Prostate gland (tissue), 2 donors: ENCODE measurements around the gene SIGLEC7.

ENCODE experiments used
- POLR2AphosphoS5 ChIP-seq: sonication (generic); formaldehyde crosslinking; IDR thresholded peaks from one replicate; pipeline ENCODE4 v1.6.1; 2017; ENCODE audit warnings: antibody characterized with exemption
- TF ChIP-seq, protein P1 (sequence below), 4 experiments: fragments of 200-600 bp in 2 of 4; fragments of 450-650 bp in 2 of 4; sonication (generic) in 2 of 4; IDR thresholded peaks; 1 replicate in 3 of 4; 2 replicates in 1 of 4; pipeline ENCODE4 v1.5.1; 2016 to 2019; ENCODE audit warnings: antibody characterized with exemption in 4 of 4, mild to moderate bottlenecking in 2 of 4, moderate library complexity in 2 of 4

- TF ChIP-seq, protein P1, sequence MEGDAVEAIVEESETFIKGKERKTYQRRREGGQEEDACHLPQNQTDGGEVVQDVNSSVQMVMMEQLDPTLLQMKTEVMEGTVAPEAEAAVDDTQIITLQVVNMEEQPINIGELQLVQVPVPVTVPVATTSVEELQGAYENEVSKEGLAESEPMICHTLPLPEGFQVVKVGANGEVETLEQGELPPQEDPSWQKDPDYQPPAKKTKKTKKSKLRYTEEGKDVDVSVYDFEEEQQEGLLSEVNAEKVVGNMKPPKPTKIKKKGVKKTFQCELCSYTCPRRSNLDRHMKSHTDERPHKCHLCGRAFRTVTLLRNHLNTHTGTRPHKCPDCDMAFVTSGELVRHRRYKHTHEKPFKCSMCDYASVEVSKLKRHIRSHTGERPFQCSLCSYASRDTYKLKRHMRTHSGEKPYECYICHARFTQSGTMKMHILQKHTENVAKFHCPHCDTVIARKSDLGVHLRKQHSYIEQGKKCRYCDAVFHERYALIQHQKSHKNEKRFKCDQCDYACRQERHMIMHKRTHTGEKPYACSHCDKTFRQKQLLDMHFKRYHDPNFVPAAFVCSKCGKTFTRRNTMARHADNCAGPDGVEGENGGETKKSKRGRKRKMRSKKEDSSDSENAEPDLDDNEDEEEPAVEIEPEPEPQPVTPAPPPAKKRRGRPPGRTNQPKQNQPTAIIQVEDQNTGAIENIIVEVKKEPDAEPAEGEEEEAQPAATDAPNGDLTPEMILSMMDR (IDR thresholded peaks at IDR 0.05) = no peak
- no peak for TF ChIP-seq POLR2AphosphoS5
Observed at GRCh38 chr19:51185868-51186215, 43.7 kb downstream of the SIGLEC7 start.
